Fibroblast of pulmonary artery (primary cell): ENCODE data around the gene CDH3.

Experiments
- DNase-seq: peaks from one replicate; pipeline ENCODE4 v3.0.0-alpha.2; 2010; ENCODE audit warnings: low read depth
- H3K4me3 ChIP-seq: replicated peaks from 2 replicates; pipeline ENCODE4 v1.5.1; 2011; ENCODE audit warnings: low read depth, mild to moderate bottlenecking, control low read depth, low read length, moderate library complexity
- CTCF ChIP-seq: IDR thresholded peaks from 2 replicates; pipeline ENCODE4 v1.5.1; 2011; ENCODE audit warnings: mild to moderate bottlenecking, control low read depth, low read length, inconsistent platforms; ENCODE audit errors: missing control alignments

The CDH3 gene

DNA sequence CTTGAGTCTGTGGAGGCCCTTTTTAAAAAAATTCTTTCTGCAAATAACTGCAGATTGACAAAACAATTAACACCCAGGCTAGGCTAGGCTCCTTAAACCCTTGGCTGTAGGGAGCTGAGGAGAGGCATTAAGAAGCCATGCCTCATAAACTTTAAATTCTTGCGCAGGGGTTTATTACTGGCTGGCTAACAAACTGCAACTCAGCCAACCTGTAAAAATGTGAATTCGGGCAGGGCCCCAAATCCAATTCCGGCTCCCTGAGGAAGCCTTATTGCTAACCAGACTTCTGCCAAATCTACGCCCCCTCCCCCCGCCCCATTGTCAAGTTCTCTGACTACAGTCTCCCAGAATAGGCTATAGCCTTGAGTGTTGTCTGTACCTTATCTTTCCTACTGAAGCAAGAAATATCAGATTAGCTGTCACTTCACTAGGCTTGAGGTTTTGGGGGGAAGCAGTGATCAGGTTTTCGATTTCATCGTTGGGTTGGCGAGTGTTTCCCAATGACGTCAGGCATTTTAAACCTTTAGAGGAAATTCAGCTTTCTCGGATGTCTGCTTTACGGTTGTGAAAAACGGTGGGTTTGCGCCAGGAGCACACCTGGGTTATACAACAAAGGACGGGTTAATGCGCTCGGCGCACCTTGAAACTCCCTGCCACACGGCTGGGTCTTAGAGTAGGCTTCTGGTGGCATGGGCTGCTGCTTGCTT, 2.0 kb downstream of the CDH3 start:
- no peak overlapping the region for H3K4me3 ChIP-seq
- DNase-seq = no peak

DNA sequence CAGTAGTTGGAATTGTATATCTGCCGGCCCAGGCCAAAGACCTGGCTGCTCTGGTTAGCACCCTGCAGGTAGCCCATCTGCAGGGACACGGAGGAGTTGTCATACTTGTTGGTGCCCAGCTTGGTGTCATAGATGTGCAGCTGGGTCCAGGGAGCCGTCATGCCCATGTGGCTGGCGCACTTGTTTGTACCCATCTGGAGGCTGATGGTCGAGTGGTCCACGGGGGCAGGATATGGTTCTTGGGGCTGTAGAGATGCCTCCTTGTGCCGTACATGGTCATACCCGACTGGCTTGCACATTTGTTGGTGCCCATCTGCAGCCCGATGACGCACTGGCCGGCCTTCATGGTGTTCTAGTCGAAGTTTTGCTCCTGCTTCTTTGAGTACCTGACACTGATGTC, 6.0 kb downstream of the CDH3 start:
- no peak for DNase-seq
- H3K4me3 ChIP-seq = no peak overlapping the region
- TF ChIP-seq CTCF = no peak

More for the DNA sequence above, 2.0 kb downstream of the CDH3 start:
- TF ChIP-seq CTCF = no peak

DNA sequence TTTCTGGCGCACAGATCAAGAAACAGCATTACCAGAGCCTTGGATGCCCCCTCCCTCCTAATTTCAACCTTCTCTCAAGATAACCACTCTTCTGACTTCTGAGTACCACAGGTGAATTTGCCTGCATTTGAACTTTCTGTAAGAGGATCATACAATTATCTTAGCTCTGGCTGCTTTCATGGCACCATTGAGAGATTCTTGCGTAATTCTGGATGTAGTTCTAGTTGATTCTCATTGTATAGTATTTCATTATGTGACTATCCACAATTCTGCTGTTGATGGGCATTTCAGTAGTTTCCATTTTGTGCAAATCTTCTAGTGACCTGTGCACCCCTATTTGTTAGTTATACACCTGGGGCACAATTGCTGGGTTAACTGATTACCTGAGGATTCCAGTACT, 7.5 kb downstream of the CDH3 start:
- no peak for DNase-seq
- no peak for TF ChIP-seq CTCF
- no peak overlapping the region for H3K4me3 ChIP-seq

- no peak for TF ChIP-seq CTCF
- no peak overlapping the region for H3K4me3 ChIP-seq
- no peak for DNase-seq
These were observed 10.7 kb downstream of the CDH3 start for GRCh38 chr16:68655806-68656205.

- TF ChIP-seq CTCF = no peak
- no peak overlapping the region for H3K4me3 ChIP-seq
These were observed 11.6 kb downstream of the CDH3 start for GRCh38 chr16:68656751-68657150.

DNA sequence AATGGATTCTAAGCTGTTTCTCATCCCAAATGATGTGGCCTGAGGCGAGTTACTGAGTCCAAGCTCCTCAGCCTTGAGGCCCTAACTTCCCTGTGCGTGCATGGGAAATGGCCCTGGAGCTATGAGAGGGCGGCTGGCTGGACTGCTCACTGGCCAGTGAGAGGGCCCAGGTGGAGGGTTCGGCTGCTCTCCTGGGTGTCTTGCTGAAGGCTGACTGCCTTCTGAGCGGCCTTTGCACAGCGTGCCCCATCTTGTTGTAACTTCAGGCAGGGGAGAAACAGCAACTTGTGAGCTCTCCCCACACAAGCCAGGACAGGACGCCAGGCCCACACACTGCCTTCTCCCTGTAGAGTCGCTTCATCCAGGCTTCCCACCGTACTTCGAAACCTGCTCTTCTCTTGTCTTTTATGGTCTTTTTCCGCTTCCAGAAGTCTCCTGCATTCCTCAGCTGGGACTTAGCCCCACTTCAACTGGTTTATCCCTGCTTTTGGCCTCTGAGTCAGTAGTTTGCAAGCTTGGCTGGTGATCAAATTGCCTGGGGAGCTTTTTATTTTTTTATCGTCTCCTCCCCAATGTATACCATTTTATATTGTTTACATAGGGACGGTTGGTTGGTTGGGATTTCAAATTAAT, 13.3 kb downstream of the CDH3 start:
- TF ChIP-seq CTCF = no peak
- peak; percentile 45 for DNase-seq
- H3K4me3 ChIP-seq = no peak overlapping the region

More at GRCh38 chr16:68656751-68657150, 11.6 kb downstream of the CDH3 start:
- no peak for DNase-seq

GRCh38 chr16:68658974-68659360, 13.9 kb downstream of the CDH3 start:
- no peak overlapping the region for H3K4me3 ChIP-seq
- no peak for TF ChIP-seq CTCF
- DNase-seq = no peak
